TTC549 (cell line): ENCODE measurements around the gene PNLIPRP1.

Experiments
- FAIRE-seq: peaks from 2 replicates; lab custom pipeline; 2012; peaks lifted over from hg19 to GRCh38; lab: Jason Lieb, UNC

PNLIPRP1 gene

GRCh38 chr10:116590590-116591444 lies at the start of gene PNLIPRP1:
TSS of gene PNLIPRP1 (plus strand) at chr10:116590959. CDS start at chr10:116591130, 171 bp downstream.
- no peak for FAIRE-seq

GRCh38 chr10:116542007-116542677 lies 48.6 kb upstream of the PNLIPRP1 start:
- no peak for FAIRE-seq

- FAIRE-seq, result no peak
Observed at GRCh38 chr10:116545122-116545521, 45.6 kb upstream of the PNLIPRP1 start.

GRCh38 chr10:116545756-116546155 lies 45.0 kb upstream of the PNLIPRP1 start, which contains the start of gene PNLIP:
TSS of gene PNLIP (plus strand) at chr10:116545931. CDS start at chr10:116546093, 162 bp downstream.
- no peak for FAIRE-seq

- no peak for FAIRE-seq
Observed at GRCh38 chr10:116548301-116548700, 42.5 kb upstream of the PNLIPRP1 start.

- no peak for FAIRE-seq
Observed at GRCh38 chr10:116553378-116553980, 37.3 kb upstream of the PNLIPRP1 start.

GRCh38 chr10:116554628-116555027 lies 36.1 kb upstream of the PNLIPRP1 start:
- FAIRE-seq, result no peak

GRCh38 chr10:116555880-116556279 lies 34.9 kb upstream of the PNLIPRP1 start:
- FAIRE-seq, result no peak

GRCh38 chr10:116557305-116557880 lies 33.4 kb upstream of the PNLIPRP1 start:
- no peak for FAIRE-seq

- FAIRE-seq, result no peak
Observed at GRCh38 chr10:116565534-116565933, 25.2 kb upstream of the PNLIPRP1 start.

GRCh38 chr10:116566932-116567331 lies 23.8 kb upstream of the PNLIPRP1 start:
- FAIRE-seq, result no peak

- FAIRE-seq, result no peak
Observed at GRCh38 chr10:116567335-116567734, 23.4 kb upstream of the PNLIPRP1 start.

GRCh38 chr10:116574797-116575196 lies 16.0 kb upstream of the PNLIPRP1 start:
- FAIRE-seq, result no peak

GRCh38 chr10:116587878-116588591 lies 2.7 kb upstream of the PNLIPRP1 start:
- no peak for FAIRE-seq

GRCh38 chr10:116588995-116589394 lies 1.8 kb upstream of the PNLIPRP1 start:
- no peak for FAIRE-seq

- no peak for FAIRE-seq
Observed at GRCh38 chr10:116589926-116590325, 833 bp upstream of the PNLIPRP1 start.

GRCh38 chr10:116593139-116593740 lies 2.5 kb downstream of the PNLIPRP1 start:
- no peak for FAIRE-seq

- FAIRE-seq, result no peak
Observed at GRCh38 chr10:116594525-116595035, 3.8 kb downstream of the PNLIPRP1 start.

GRCh38 chr10:116596062-116596461 lies 5.3 kb downstream of the PNLIPRP1 start:
- FAIRE-seq, result no peak

GRCh38 chr10:116597543-116597942 lies 6.8 kb downstream of the PNLIPRP1 start:
- no peak for FAIRE-seq

GRCh38 chr10:116598329-116598728 lies 7.6 kb downstream of the PNLIPRP1 start:
- no peak for FAIRE-seq
